Liver (tissue), 9 donors: ENCODE data around the gene EPHB2. TPM values are rescaled to one million over a fixed set of nuclear protein-coding genes. Genes with fewer than 3 reads are reported as not detected.

Source experiments
- DNase-seq: peaks from one replicate; pipeline ENCODE4 v3.0.0-alpha.2; 2017; ENCODE audit warnings: low spot score
- H3K27ac ChIP-seq, 2 donors: one replicate each; pipeline ENCODE4 v1.7.0; 2013; ENCODE audit warnings: inconsistent platforms in 2 of 2, low read length in 2 of 2, control low read depth in 1 of 2, low read depth in 1 of 2, mild to moderate bottlenecking in 1 of 2
- H3K27me3 ChIP-seq, 4 donors: one replicate each; pipeline versions ENCODE4 v1.6.1 to v1.7.0; 2013; ENCODE audit warnings: low read length in 3 of 4, inconsistent platforms in 1 of 4, mild to moderate bottlenecking in 1 of 4, moderate library complexity in 1 of 4; ENCODE audit not compliant: control insufficient read depth in 4 of 4, insufficient read depth in 4 of 4
- H3K36me3 ChIP-seq, 4 donors: one replicate each; pipeline versions ENCODE4 v1.6.1 to v1.7.0; 2013; ENCODE audit warnings: low read length in 3 of 4, mild to moderate bottlenecking in 3 of 4, low read depth in 1 of 4, moderate library complexity in 1 of 4; ENCODE audit not compliant: control insufficient read depth in 4 of 4, insufficient read depth in 3 of 4
- H3K4me1 ChIP-seq, 4 donors: one replicate each; pipeline versions ENCODE4 v1.6.1 to v1.7.0; 2013; ENCODE audit warnings: low read length in 3 of 4, mild to moderate bottlenecking in 3 of 4, moderate library complexity in 1 of 4; ENCODE audit not compliant: control insufficient read depth in 4 of 4, insufficient read depth in 4 of 4
- H3K4me3 ChIP-seq, 3 donors: one replicate each; pipeline versions ENCODE4 v1.6.1 to v1.7.0; 2013; ENCODE audit warnings: low read length in 3 of 3, control low read depth in 1 of 3, low read depth in 1 of 3, mild to moderate bottlenecking in 1 of 3
- H3K9ac ChIP-seq, 2 donors: one replicate each; pipeline ENCODE4 v1.7.0; 2013; ENCODE audit warnings: low read length in 2 of 2, mild to moderate bottlenecking in 2 of 2, moderate library complexity in 2 of 2, control low read depth in 1 of 2, low read depth in 1 of 2
- H3K9me3 ChIP-seq, 4 donors: one replicate each; pipeline versions ENCODE4 v1.6.1 to v1.7.0; 2013; ENCODE audit warnings: low read length in 3 of 4; ENCODE audit not compliant: control insufficient read depth in 4 of 4
- EGR1 ChIP-seq, 2 donors: IDR thresholded peaks; 2 replicates each; pipeline ENCODE4 v1.6.1; 2016 to 2018; ENCODE audit warnings: antibody characterized with exemption in 2 of 2, low read depth in 2 of 2
- GABPA ChIP-seq, 2 donors: IDR thresholded peaks in 1 of 2; conservative IDR thresholded peaks in 1 of 2; 2 replicates each; pipeline ENCODE4 v1.6.1; 2016; ENCODE audit warnings: antibody characterized with exemption in 2 of 2, mild to moderate bottlenecking in 1 of 2, moderate library complexity in 1 of 2
- HNF4A ChIP-seq, 2 donors: conservative IDR thresholded peaks; 2 replicates each; pipeline ENCODE4 v1.6.1; 2016; ENCODE audit warnings: antibody characterized with exemption in 2 of 2, mild to moderate bottlenecking in 2 of 2
- HNF4G ChIP-seq: IDR thresholded peaks from 2 replicates; pipeline ENCODE4 v1.6.1; 2016; ENCODE audit warnings: antibody characterized with exemption
- SP1 ChIP-seq: IDR thresholded peaks from 2 replicates; pipeline ENCODE4 v1.6.1; 2018; ENCODE audit warnings: antibody characterized with exemption, mild to moderate bottlenecking
- YY1 ChIP-seq: IDR thresholded peaks from 2 replicates; pipeline ENCODE4 v1.6.1; 2016; ENCODE audit warnings: antibody characterized with exemption, mild to moderate bottlenecking
- WGBS: extraction: QIAGEN DNeasy Blood & Tissue Kit; methylation state at CpG from one replicate; pipeline ENCODE4 v1.1.7; 2013; 5-methylcytosine and 5-hydroxymethylcytosine counted together
- polyA plus RNA-seq, 2 donors: library from polyadenylated mRNA; stranded (reverse) in 1 of 2; unstranded in 1 of 2; fragments of 200-250 nt in 1 of 2; fragments of >200 nt in 1 of 2; fragmentation: Nextera tagmentation in 1 of 2; extraction: Ambion mirVana in 1 of 2; gene quantifications; one replicate each; pipeline versions ENCODE4 v1.2.1 to v1.2.3, GENCODE V29; 2013 to 2015
- total RNA-seq, 2 donors: library from RNA; depleted of rRNA; stranded (reverse); fragments of >200 nt; gene quantifications; one replicate each; pipeline ENCODE4 v1.2.3, GENCODE V29; 2014
- TF ChIP-seq, protein P1 (sequence below): fragments of 150-350 bp; IDR thresholded peaks from 2 replicates; pipeline ENCODE4 v1.5.1; 2017; ENCODE audit warnings: improper control_type of control experiment, low read depth, low read length; ENCODE audit not compliant: missing input control
- TF ChIP-seq, protein P2 (sequence below): IDR thresholded peaks from 2 replicates; pipeline ENCODE4 v1.6.1; 2016; ENCODE audit warnings: antibody characterized with exemption
- TF ChIP-seq, protein P3 (sequence below): IDR thresholded peaks from 2 replicates; pipeline ENCODE4 v1.6.1; 2016; ENCODE audit warnings: antibody characterized with exemption
- TF ChIP-seq, protein P4 (sequence below): IDR thresholded peaks from 2 replicates; pipeline ENCODE4 v1.6.1; 2016; ENCODE audit warnings: antibody characterized with exemption, mild to moderate bottlenecking
- TF ChIP-seq, protein P5 (sequence below): IDR thresholded peaks from 2 replicates; pipeline ENCODE4 v1.6.1; 2016; ENCODE audit warnings: antibody characterized with exemption
- donor health status: healthy.
- donor health status: healthy.
- donor health status: healthy.
- donor health status: healthy.
- donor health status: healthy.

Gene EPHB2
- total and polyA plus RNA-seq, 4 donors: 0.07 to 1.0 (median 0.38) TPM

DNA sequence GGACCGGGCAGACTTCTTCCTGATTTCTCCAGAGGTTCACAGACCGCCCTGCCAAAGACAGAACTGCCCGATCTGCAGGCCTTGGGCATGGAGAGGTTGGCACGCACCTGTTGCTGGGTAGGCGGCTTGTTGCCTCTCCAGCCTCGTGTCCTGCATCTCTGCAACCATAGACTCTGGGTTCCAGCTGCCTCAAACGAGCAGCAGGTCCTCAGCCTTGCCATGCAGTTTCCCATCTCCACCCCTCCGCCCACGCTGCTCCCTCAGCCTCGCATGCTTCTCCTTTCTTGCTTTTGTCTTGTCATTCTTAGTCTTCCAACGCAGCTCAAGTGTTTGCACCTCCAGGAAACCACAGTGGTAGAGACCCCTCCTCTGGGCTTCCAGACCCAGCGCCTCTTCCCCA, 135.8 kb downstream of the EPHB2 start (continued):
- TF ChIP-seq, protein P1, sequence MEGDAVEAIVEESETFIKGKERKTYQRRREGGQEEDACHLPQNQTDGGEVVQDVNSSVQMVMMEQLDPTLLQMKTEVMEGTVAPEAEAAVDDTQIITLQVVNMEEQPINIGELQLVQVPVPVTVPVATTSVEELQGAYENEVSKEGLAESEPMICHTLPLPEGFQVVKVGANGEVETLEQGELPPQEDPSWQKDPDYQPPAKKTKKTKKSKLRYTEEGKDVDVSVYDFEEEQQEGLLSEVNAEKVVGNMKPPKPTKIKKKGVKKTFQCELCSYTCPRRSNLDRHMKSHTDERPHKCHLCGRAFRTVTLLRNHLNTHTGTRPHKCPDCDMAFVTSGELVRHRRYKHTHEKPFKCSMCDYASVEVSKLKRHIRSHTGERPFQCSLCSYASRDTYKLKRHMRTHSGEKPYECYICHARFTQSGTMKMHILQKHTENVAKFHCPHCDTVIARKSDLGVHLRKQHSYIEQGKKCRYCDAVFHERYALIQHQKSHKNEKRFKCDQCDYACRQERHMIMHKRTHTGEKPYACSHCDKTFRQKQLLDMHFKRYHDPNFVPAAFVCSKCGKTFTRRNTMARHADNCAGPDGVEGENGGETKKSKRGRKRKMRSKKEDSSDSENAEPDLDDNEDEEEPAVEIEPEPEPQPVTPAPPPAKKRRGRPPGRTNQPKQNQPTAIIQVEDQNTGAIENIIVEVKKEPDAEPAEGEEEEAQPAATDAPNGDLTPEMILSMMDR: no peak
- TF ChIP-seq YY1: no peak
- no peak for TF ChIP-seq SP1
- no peak for TF ChIP-seq HNF4A (conservative IDR thresholded peaks at IDR 0.05)
- TF ChIP-seq, protein P2, sequence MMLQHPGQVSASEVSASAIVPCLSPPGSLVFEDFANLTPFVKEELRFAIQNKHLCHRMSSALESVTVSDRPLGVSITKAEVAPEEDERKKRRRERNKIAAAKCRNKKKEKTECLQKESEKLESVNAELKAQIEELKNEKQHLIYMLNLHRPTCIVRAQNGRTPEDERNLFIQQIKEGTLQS: no peak

DNA sequence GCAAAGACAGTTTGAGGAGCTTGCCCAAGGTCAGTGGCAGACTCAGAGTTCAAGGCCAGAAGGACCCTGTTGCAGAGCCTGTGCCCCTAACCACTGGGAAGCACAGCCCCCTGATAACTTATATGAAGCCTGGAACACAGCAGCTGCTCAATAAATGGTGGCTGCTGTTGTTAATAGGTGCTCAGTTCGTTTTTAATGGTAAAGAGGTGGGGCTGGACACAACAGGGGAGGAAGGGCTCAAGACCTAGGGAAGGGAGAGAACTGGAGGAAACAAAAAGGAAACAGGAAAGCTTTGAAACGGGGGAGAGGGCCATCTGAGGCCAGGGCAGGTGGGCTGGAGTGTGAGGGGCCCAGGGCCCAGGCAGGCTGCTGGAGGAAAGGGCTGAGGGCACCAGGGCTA, 136.6 kb downstream of the EPHB2 start:
- Histone ChIP-seq H3K4me1 (no peaks in the 10 kb centered on the region), H3K9me3 (peaks cover 2 to 10% (median 7%) of the 10 kb centered on the region in 4 donors), H3K9ac (no peak overlapping the region), H3K27ac (no peak overlapping the region), H3K4me3 (no peak overlapping the region), H3K27me3 (no peaks in the 10 kb centered on the region), H3K36me3 (no peaks in the 10 kb centered on the region)
- TF ChIP-seq YY1: no peak
- WGBS: 56% methylated on average over 2 of the region's 2 CpGs
- DNase-seq: no peak

DNA sequence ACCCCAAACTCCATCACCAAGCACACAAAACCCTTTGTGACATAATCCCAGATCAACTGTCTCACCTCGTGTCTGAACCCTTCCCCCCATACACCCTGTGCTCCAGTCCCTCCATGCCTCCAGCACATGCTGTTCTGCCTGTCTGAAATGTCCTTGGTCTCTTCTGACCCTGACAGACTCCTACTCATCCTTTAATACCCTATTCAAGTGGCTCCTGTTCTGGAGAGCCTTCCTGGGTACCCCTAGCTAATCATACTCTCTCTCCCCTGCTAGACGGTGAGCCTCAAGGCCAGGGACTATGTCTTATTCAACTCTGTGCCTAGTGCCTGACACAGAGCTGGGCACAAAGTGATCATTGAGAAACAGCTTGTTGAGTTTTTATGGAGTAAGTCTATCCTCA, 137.1 kb downstream of the EPHB2 start:
- no peaks in the 10 kb centered on the region for H3K36me3 ChIP-seq
- TF ChIP-seq GABPA (IDR thresholded peaks at IDR 0.05 in 1 of 2, conservative IDR thresholded peaks at IDR 0.05 in 1 of 2) (no peak), HNF4G (no peak), SP1 (no peak), HNF4A (conservative IDR thresholded peaks at IDR 0.05) (no peak), EGR1 (IDR thresholded peaks at IDR 0.05; ENCODE audit: low read depth in 2 of 2) (no peak), YY1 (no peak)
- TF ChIP-seq, protein P3, sequence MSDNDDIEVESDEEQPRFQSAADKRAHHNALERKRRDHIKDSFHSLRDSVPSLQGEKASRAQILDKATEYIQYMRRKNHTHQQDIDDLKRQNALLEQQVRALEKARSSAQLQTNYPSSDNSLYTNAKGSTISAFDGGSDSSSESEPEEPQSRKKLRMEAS: no peak
- TF ChIP-seq, protein P1: no peak
- TF ChIP-seq, protein P4, sequence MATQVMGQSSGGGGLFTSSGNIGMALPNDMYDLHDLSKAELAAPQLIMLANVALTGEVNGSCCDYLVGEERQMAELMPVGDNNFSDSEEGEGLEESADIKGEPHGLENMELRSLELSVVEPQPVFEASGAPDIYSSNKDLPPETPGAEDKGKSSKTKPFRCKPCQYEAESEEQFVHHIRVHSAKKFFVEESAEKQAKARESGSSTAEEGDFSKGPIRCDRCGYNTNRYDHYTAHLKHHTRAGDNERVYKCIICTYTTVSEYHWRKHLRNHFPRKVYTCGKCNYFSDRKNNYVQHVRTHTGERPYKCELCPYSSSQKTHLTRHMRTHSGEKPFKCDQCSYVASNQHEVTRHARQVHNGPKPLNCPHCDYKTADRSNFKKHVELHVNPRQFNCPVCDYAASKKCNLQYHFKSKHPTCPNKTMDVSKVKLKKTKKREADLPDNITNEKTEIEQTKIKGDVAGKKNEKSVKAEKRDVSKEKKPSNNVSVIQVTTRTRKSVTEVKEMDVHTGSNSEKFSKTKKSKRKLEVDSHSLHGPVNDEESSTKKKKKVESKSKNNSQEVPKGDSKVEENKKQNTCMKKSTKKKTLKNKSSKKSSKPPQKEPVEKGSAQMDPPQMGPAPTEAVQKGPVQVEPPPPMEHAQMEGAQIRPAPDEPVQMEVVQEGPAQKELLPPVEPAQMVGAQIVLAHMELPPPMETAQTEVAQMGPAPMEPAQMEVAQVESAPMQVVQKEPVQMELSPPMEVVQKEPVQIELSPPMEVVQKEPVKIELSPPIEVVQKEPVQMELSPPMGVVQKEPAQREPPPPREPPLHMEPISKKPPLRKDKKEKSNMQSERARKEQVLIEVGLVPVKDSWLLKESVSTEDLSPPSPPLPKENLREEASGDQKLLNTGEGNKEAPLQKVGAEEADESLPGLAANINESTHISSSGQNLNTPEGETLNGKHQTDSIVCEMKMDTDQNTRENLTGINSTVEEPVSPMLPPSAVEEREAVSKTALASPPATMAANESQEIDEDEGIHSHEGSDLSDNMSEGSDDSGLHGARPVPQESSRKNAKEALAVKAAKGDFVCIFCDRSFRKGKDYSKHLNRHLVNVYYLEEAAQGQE: no peak
- TF ChIP-seq, protein P2: no peak
- TF ChIP-seq, protein P5, sequence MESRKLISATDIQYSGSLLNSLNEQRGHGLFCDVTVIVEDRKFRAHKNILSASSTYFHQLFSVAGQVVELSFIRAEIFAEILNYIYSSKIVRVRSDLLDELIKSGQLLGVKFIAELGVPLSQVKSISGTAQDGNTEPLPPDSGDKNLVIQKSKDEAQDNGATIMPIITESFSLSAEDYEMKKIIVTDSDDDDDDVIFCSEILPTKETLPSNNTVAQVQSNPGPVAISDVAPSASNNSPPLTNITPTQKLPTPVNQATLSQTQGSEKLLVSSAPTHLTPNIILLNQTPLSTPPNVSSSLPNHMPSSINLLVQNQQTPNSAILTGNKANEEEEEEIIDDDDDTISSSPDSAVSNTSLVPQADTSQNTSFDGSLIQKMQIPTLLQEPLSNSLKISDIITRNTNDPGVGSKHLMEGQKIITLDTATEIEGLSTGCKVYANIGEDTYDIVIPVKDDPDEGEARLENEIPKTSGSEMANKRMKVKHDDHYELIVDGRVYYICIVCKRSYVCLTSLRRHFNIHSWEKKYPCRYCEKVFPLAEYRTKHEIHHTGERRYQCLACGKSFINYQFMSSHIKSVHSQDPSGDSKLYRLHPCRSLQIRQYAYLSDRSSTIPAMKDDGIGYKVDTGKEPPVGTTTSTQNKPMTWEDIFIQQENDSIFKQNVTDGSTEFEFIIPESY: no peak

More for the DNA sequence above, 137.1 kb downstream of the EPHB2 start:
- Histone ChIP-seq H3K4me3 (no peak overlapping the region), H3K27ac (no peak overlapping the region), H3K27me3 (no peaks in the 10 kb centered on the region), H3K9ac (no peak overlapping the region), H3K9me3 (peaks cover 2 to 10% (median 7%) of the 10 kb centered on the region in 4 donors), H3K4me1 (no peaks in the 10 kb centered on the region)
- DNase-seq: no peak
- WGBS: 85% methylated on average over 2 of the region's 2 CpGs
